ENCODE data around the gene ZNF462.
"Not testable (repeated sequence)": the region's sequence is repeated elsewhere in the genome, so short reads cannot be mapped to it uniquely, and the experiment has no call there.

Gene ZNF462

GRCh38 chr9:106974341-106974740 is 111.4 kb downstream of the ZNF462 start:
- no peak overlapping the region for H3K4me3 ChIP-seq (ENCODE audit: insufficient read length, low read depth)
- DNase-seq (ENCODE audit: low read depth, low spot score), result no peak
- H3K9ac ChIP-seq (ENCODE audit: insufficient read length, low read depth), result no peak overlapping the region
- H3K4me1 ChIP-seq (ENCODE audit: insufficient read depth, insufficient read length), result no peaks in the 10 kb centered on the region
- no peaks in the 10 kb centered on the region for H3K27me3 ChIP-seq (ENCODE audit: insufficient read depth, insufficient read length)
- H3K9me3 ChIP-seq (ENCODE audit: insufficient read depth, low read length), result no peaks in the 10 kb centered on the region
- peaks cover 66% of the 10 kb centered on the region for H3K36me3 ChIP-seq (ENCODE audit: insufficient read depth, insufficient read length, low read length)
- TF ChIP-seq YY1 (IDR thresholded peaks at IDR 0.05; ENCODE audit: insufficient read depth, insufficient read length), result no peak
- no peak for TF ChIP-seq ZNF274 (IDR thresholded peaks at IDR 0.05; ENCODE audit: low read depth, low read length)
- TF ChIP-seq SUZ12 (IDR thresholded peaks at IDR 0.05; ENCODE audit: extremely low read depth, insufficient read depth, insufficient read length), result no peak

GRCh38 chr9:106976772-106977171 is 113.8 kb downstream of the ZNF462 start:
- H3K36me3 ChIP-seq (ENCODE audit: insufficient read depth, insufficient read length, low read length), result peaks cover 66% of the 10 kb centered on the region
- H3K4me3 ChIP-seq (ENCODE audit: insufficient read length, low read depth), result no peak overlapping the region
- no peak for TF ChIP-seq YY1 (IDR thresholded peaks at IDR 0.05; ENCODE audit: insufficient read depth, insufficient read length)
- no peak for TF ChIP-seq SUZ12 (IDR thresholded peaks at IDR 0.05; ENCODE audit: extremely low read depth, insufficient read depth, insufficient read length)
- no peak for TF ChIP-seq ZNF274 (IDR thresholded peaks at IDR 0.05; ENCODE audit: low read depth, low read length)
- H3K9ac ChIP-seq (ENCODE audit: insufficient read length, low read depth), result no peak overlapping the region
- no peaks in the 10 kb centered on the region for H3K4me1 ChIP-seq (ENCODE audit: insufficient read depth, insufficient read length)
- no peaks in the 10 kb centered on the region for H3K9me3 ChIP-seq (ENCODE audit: insufficient read depth, low read length)
- DNase-seq (ENCODE audit: low read depth, low spot score), result no peak
- no peaks in the 10 kb centered on the region for H3K27me3 ChIP-seq (ENCODE audit: insufficient read depth, insufficient read length)

GRCh38 chr9:106980551-106981101 is 117.7 kb downstream of the ZNF462 start:
- no peak for DNase-seq (ENCODE audit: low read depth, low spot score)
- no peaks in the 10 kb centered on the region for H3K9me3 ChIP-seq (ENCODE audit: insufficient read depth, low read length)
- H3K4me3 ChIP-seq (ENCODE audit: insufficient read length, low read depth), result no peak overlapping the region
- no peak for TF ChIP-seq SUZ12 (IDR thresholded peaks at IDR 0.05; ENCODE audit: extremely low read depth, insufficient read depth, insufficient read length)
- H3K36me3 ChIP-seq (ENCODE audit: insufficient read depth, insufficient read length, low read length), result peaks cover 48% of the 10 kb centered on the region
- H3K4me1 ChIP-seq (ENCODE audit: insufficient read depth, insufficient read length), result no peaks in the 10 kb centered on the region
- no peaks in the 10 kb centered on the region for H3K27me3 ChIP-seq (ENCODE audit: insufficient read depth, insufficient read length)
- H3K9ac ChIP-seq (ENCODE audit: insufficient read length, low read depth), result no peak overlapping the region

GRCh38 chr9:106981396-106982287 is 118.7 kb downstream of the ZNF462 start:
- H3K4me3 ChIP-seq (ENCODE audit: insufficient read length, low read depth), result no peak overlapping the region
- no peaks in the 10 kb centered on the region for H3K27me3 ChIP-seq (ENCODE audit: insufficient read depth, insufficient read length)
- no peaks in the 10 kb centered on the region for H3K9me3 ChIP-seq (ENCODE audit: insufficient read depth, low read length)
- H3K36me3 ChIP-seq (ENCODE audit: insufficient read depth, insufficient read length, low read length), result peaks cover 49% of the 10 kb centered on the region
- H3K9ac ChIP-seq (ENCODE audit: insufficient read length, low read depth), result no peak overlapping the region
- DNase-seq (ENCODE audit: low read depth, low spot score), result no peak
- H3K4me1 ChIP-seq (ENCODE audit: insufficient read depth, insufficient read length), result no peaks in the 10 kb centered on the region
- TF ChIP-seq ZNF274 (IDR thresholded peaks at IDR 0.05; ENCODE audit: low read depth, low read length), result no peak
- no peak for TF ChIP-seq SUZ12 (IDR thresholded peaks at IDR 0.05; ENCODE audit: extremely low read depth, insufficient read depth, insufficient read length)
- TF ChIP-seq YY1 (IDR thresholded peaks at IDR 0.05; ENCODE audit: insufficient read depth, insufficient read length), result no peak

GRCh38 chr9:106982636-106983035 is 119.7 kb downstream of the ZNF462 start:
- no peak for TF ChIP-seq SUZ12 (IDR thresholded peaks at IDR 0.05; ENCODE audit: extremely low read depth, insufficient read depth, insufficient read length)
- TF ChIP-seq ZNF274 (IDR thresholded peaks at IDR 0.05; ENCODE audit: low read depth, low read length), result no peak
- TF ChIP-seq YY1 (IDR thresholded peaks at IDR 0.05; ENCODE audit: insufficient read depth, insufficient read length), result no peak
- no peak for DNase-seq (ENCODE audit: low read depth, low spot score)
- H3K27me3 ChIP-seq (ENCODE audit: insufficient read depth, insufficient read length), result no peaks in the 10 kb centered on the region
- no peaks in the 10 kb centered on the region for H3K9me3 ChIP-seq (ENCODE audit: insufficient read depth, low read length)
- no peaks in the 10 kb centered on the region for H3K4me1 ChIP-seq (ENCODE audit: insufficient read depth, insufficient read length)
- peaks cover 40% of the 10 kb centered on the region for H3K36me3 ChIP-seq (ENCODE audit: insufficient read depth, insufficient read length, low read length)
- no peak overlapping the region for H3K9ac ChIP-seq (ENCODE audit: insufficient read length, low read depth)
- no peak overlapping the region for H3K4me3 ChIP-seq (ENCODE audit: insufficient read length, low read depth)

GRCh38 chr9:106983346-106983745 is 120.4 kb downstream of the ZNF462 start:
- Histone ChIP-seq H3K9ac (ENCODE audit: insufficient read length, low read depth) (no peak overlapping the region), H3K4me1 (ENCODE audit: insufficient read depth, insufficient read length) (no peaks in the 10 kb centered on the region), H3K36me3 (ENCODE audit: insufficient read depth, insufficient read length, low read length) (peaks cover 40% of the 10 kb centered on the region), H3K4me3 (ENCODE audit: insufficient read length, low read depth) (no peak overlapping the region), H3K9me3 (ENCODE audit: insufficient read depth, low read length) (no peaks in the 10 kb centered on the region), H3K27me3 (ENCODE audit: insufficient read depth, insufficient read length) (no peaks in the 10 kb centered on the region)
- DNase-seq (ENCODE audit: low read depth, low spot score), result no peak
- TF ChIP-seq ZNF274 (IDR thresholded peaks at IDR 0.05; ENCODE audit: low read depth, low read length) (no peak), SUZ12 (IDR thresholded peaks at IDR 0.05; ENCODE audit: extremely low read depth, insufficient read depth, insufficient read length) (no peak), YY1 (IDR thresholded peaks at IDR 0.05; ENCODE audit: insufficient read depth, insufficient read length) (no peak)

GRCh38 chr9:106989904-106990303 is 126.9 kb downstream of the ZNF462 start:
- H3K27me3 ChIP-seq (ENCODE audit: insufficient read depth, insufficient read length); H3K9ac ChIP-seq (ENCODE audit: insufficient read length, low read depth); DNase-seq (ENCODE audit: low read depth, low spot score); H3K9me3 ChIP-seq (ENCODE audit: insufficient read depth, low read length); H3K4me1 ChIP-seq (ENCODE audit: insufficient read depth, insufficient read length); H3K4me3 ChIP-seq (ENCODE audit: insufficient read length, low read depth): not testable (repeated sequence)
- H3K36me3 ChIP-seq (ENCODE audit: insufficient read depth, insufficient read length, low read length), result peaks cover 26% of the 10 kb centered on the region
